HEK293 (cell line): ENCODE data around the gene NEGR1.

Source experiments
- CTCF ChIA-PET: fragments of 350-600 bp; formaldehyde crosslinking; extraction: SDS; loops from one replicate; lab custom pipeline; 2021; ENCODE audit warnings: antibody characterized with exemption; lab: Yijun Ruan, JAX
- POLR2A ChIA-PET: fragments of 300-600 bp; formaldehyde crosslinking; extraction: SDS; loops from one replicate; lab custom pipeline; 2020; ENCODE audit warnings: antibody characterized with exemption, inconsistent platforms; lab: Yijun Ruan, JAX
- H3K27ac ChIP-seq: fragments of 200-500 bp; sonication (Bioruptor generic); 2 replicates; pipeline ENCODE4 v1.5.1; 2014; ENCODE audit warnings: low read depth, low read length, control low read depth, inconsistent platforms; ENCODE audit errors: extremely low read depth
- H3K36me3 ChIP-seq, 2 experiments: fragments of 200-500 bp in 1 of 2; sonication (Bioruptor generic) in 1 of 2; 1 replicate in 1 of 2; 2 replicates in 1 of 2; pipeline ENCODE4 v1.5.1; 2014 to 2017; ENCODE audit warnings: inconsistent platforms in 2 of 2, low read length in 2 of 2; ENCODE audit not compliant: control insufficient read depth in 2 of 2, insufficient read depth in 1 of 2
- H3K4me1 ChIP-seq: fragments of 200-500 bp; sonication (Bioruptor generic); 2 replicates; pipeline ENCODE4 v1.5.1; 2014; ENCODE audit warnings: mild to moderate bottlenecking, low read length, inconsistent platforms; ENCODE audit not compliant: control insufficient read depth, insufficient read depth
- H3K4me3 ChIP-seq: 2 replicates; pipeline ENCODE4 v1.5.1; 2011; ENCODE audit warnings: low read depth, mild to moderate bottlenecking, control low read depth, low read length, moderate library complexity
- H3K9me3 ChIP-seq: fragments of 200-500 bp; sonication (Bioruptor generic); 2 replicates; pipeline ENCODE4 v1.5.1; 2014; ENCODE audit warnings: low read depth, low read length, inconsistent platforms; ENCODE audit not compliant: control insufficient read depth, insufficient read depth
- ELK4 ChIP-seq: IDR thresholded peaks from 2 replicates; pipeline ENCODE4 v1.6.1; 2011; ENCODE audit warnings: mild to moderate bottlenecking, low read depth, low read length, borderline replicate concordance
- GLI2 ChIP-seq: fragments of 450-650 bp; formaldehyde crosslinking; IDR thresholded peaks from 2 replicates; pipeline ENCODE4; 2017; ENCODE audit warnings: missing biosample characterization, missing genetic modification characterization, low read depth, borderline replicate concordance
- HIC1 ChIP-seq: fragments of 450-650 bp; formaldehyde crosslinking; IDR thresholded peaks from 2 replicates; pipeline ENCODE4 v1.5.1; 2016; ENCODE audit warnings: missing biosample characterization, missing genetic modification characterization
- INSM2 ChIP-seq: fragments of 450-650 bp; formaldehyde crosslinking; IDR thresholded peaks from 2 replicates; pipeline ENCODE4 v1.5.1; 2016; ENCODE audit warnings: missing biosample characterization, missing genetic modification characterization
- KLF17 ChIP-seq: fragments of 450-650 bp; formaldehyde crosslinking; IDR thresholded peaks from 2 replicates; pipeline ENCODE4 v1.5.1; 2016; ENCODE audit warnings: missing biosample characterization, missing genetic modification characterization
- KLF9 ChIP-seq: fragments of 450-650 bp; formaldehyde crosslinking; IDR thresholded peaks from 2 replicates; pipeline ENCODE4 v1.5.1; 2016; ENCODE audit warnings: missing biosample characterization, missing genetic modification characterization, low read depth
- SALL2 ChIP-seq: fragments of 450-650 bp; formaldehyde crosslinking; IDR thresholded peaks from 2 replicates; pipeline ENCODE4 v1.5.0; 2017; ENCODE audit warnings: missing biosample characterization, mild to moderate bottlenecking, missing genetic modification characterization, borderline replicate concordance
- SP7 ChIP-seq: fragments of 450-650 bp; formaldehyde crosslinking; IDR thresholded peaks from 2 replicates; pipeline ENCODE4 v1.5.1; 2016; ENCODE audit warnings: missing biosample characterization, missing genetic modification characterization
- TCF7L2 ChIP-seq: IDR thresholded peaks from 2 replicates; pipeline ENCODE4 v1.6.1; 2011; ENCODE audit warnings: low read depth, mild to moderate bottlenecking, inconsistent platforms, low read length, moderate library complexity, borderline replicate concordance
- YY2 ChIP-seq: fragments of 450-650 bp; formaldehyde crosslinking; IDR thresholded peaks from 2 replicates; pipeline ENCODE4 v1.5.1; 2016; ENCODE audit warnings: missing biosample characterization, missing genetic modification characterization
- ZBTB44 ChIP-seq: fragments of 450-650 bp; IDR thresholded peaks from 2 replicates; pipeline ENCODE4 v1.5.1; 2018; ENCODE audit warnings: missing biosample characterization, mild to moderate bottlenecking, missing genetic modification characterization
- ZFP37 ChIP-seq: fragments of 450-650 bp; formaldehyde crosslinking; IDR thresholded peaks from 2 replicates; pipeline ENCODE4 v1.5.1; 2016; ENCODE audit warnings: missing biosample characterization, missing genetic modification characterization
- ZNF132 ChIP-seq: fragments of 450-650 bp; formaldehyde crosslinking; IDR thresholded peaks from 2 replicates; pipeline ENCODE4 v1.5.1; 2017; ENCODE audit warnings: missing biosample characterization, missing genetic modification characterization, borderline replicate concordance
- ZNF133 ChIP-seq: fragments of 450-650 bp; formaldehyde crosslinking; IDR thresholded peaks from 2 replicates; pipeline ENCODE4 v1.5.1; 2016; ENCODE audit warnings: missing biosample characterization, missing genetic modification characterization
- ZNF138 ChIP-seq: fragments of 450-650 bp; formaldehyde crosslinking; IDR thresholded peaks from 2 replicates; pipeline ENCODE4 v1.5.1; 2016; ENCODE audit warnings: missing biosample characterization, missing genetic modification characterization, borderline replicate concordance
- ZNF16 ChIP-seq: fragments of 450-650 bp; formaldehyde crosslinking; IDR thresholded peaks from 2 replicates; pipeline ENCODE4 v1.5.1; 2016; ENCODE audit warnings: low read depth, missing biosample characterization, missing genetic modification characterization
- ZNF311 ChIP-seq: fragments of 450-650 bp; formaldehyde crosslinking; IDR thresholded peaks from 2 replicates; pipeline ENCODE4 v1.5.1; 2017; ENCODE audit warnings: missing biosample characterization, missing genetic modification characterization, borderline replicate concordance
- ZNF354C ChIP-seq: fragments of 450-650 bp; formaldehyde crosslinking; IDR thresholded peaks from 2 replicates; pipeline ENCODE4 v1.5.1; 2016; ENCODE audit warnings: missing biosample characterization, missing genetic modification characterization, low read depth, borderline replicate concordance
- ZNF394 ChIP-seq: fragments of 450-650 bp; formaldehyde crosslinking; IDR thresholded peaks from 2 replicates; pipeline ENCODE4 v1.5.1; 2016; ENCODE audit warnings: missing biosample characterization, missing genetic modification characterization, mild to moderate bottlenecking, moderate library complexity, borderline replicate concordance
- ZNF449 ChIP-seq: fragments of 450-650 bp; formaldehyde crosslinking; IDR thresholded peaks from 2 replicates; pipeline ENCODE4 v1.5.1; 2017; ENCODE audit warnings: missing biosample characterization, mild to moderate bottlenecking, missing genetic modification characterization, moderate library complexity
- ZNF664 ChIP-seq: fragments of 450-650 bp; formaldehyde crosslinking; IDR thresholded peaks from 2 replicates; pipeline ENCODE4 v1.5.1; 2016; ENCODE audit warnings: missing biosample characterization, missing genetic modification characterization
- ZNF707 ChIP-seq: fragments of 450-650 bp; formaldehyde crosslinking; IDR thresholded peaks from 2 replicates; pipeline ENCODE4 v1.5.1; 2016; ENCODE audit warnings: missing biosample characterization, missing genetic modification characterization
- ZXDB ChIP-seq: fragments of 450-650 bp; formaldehyde crosslinking; IDR thresholded peaks from 2 replicates; pipeline ENCODE4 v1.5.1; 2016; ENCODE audit warnings: missing biosample characterization, missing genetic modification characterization

The NEGR1 gene

GRCh38 chr1:71548398-71548890 lies 733.9 kb downstream of the NEGR1 start (continued):
- TF ChIP-seq ZNF311 (no peak), TCF7L2 (no peak), INSM2 (no peak), HIC1 (tag by site-specific recombination) (no peak)

- H3K4me3 ChIP-seq = no peak overlapping the region
- ChIA-PET POLR2A (no interaction called here), CTCF (interaction anchor here (0.7 kb wide), 1 partner anchor 181 kb away, joined by 3 read pairs; no protein-coding TSS in a partner anchor)
- H3K36me3 ChIP-seq = no peaks in the 10 kb centered on the region
- TF ChIP-seq ZNF311 = no peak
- no peak for TF ChIP-seq ZNF664 (tag by site-specific recombination)
- TF ChIP-seq ZXDB (tag by site-specific recombination) = no peak
- TF ChIP-seq ZNF16 (tag by site-specific recombination) = no peak
- no peak for TF ChIP-seq ZNF132 (tag by site-specific recombination)
- no peaks in the 10 kb centered on the region for H3K4me1 ChIP-seq
- H3K9me3 ChIP-seq = no peaks in the 10 kb centered on the region
- H3K27ac ChIP-seq = no peak overlapping the region
Measured at GRCh38 chr1:71542155-71542554, 740.2 kb downstream of the NEGR1 start.

- Histone ChIP-seq H3K4me3 (no peak overlapping the region), H3K27ac (no peak overlapping the region), H3K4me1 (no peaks in the 10 kb centered on the region), H3K9me3 (no peaks in the 10 kb centered on the region), H3K36me3 (no peaks in the 10 kb centered on the region)
- CTCF ChIA-PET = no interaction called here
- TF ChIP-seq ZNF449 (tag by site-specific recombination) (no peak), ZNF664 (tag by site-specific recombination) (no peak), ZNF707 (tag by site-specific recombination) (no peak), YY2 (no peak), ZNF133 (tag by site-specific recombination) (no peak), ELK4 (no peak), ZNF354C (no peak), ZBTB44 (tag by site-specific recombination) (no peak), ZNF394 (tag by site-specific recombination) (no peak), KLF17 (no peak), KLF9 (tag by site-specific recombination) (no peak), SP7 (tag by site-specific recombination) (no peak), ZFP37 (tag by site-specific recombination) (no peak), GLI2 (tag by site-specific recombination) (no peak), ZNF138 (no peak), ZNF132 (tag by site-specific recombination) (no peak), SALL2 (tag by site-specific recombination) (no peak)
- POLR2A ChIA-PET = no interaction called here
Measured at GRCh38 chr1:71533950-71534349, 748.4 kb downstream of the NEGR1 start.
